HCT116 (cell line): ENCODE results near the gene USF1. TPM values are rescaled to one million over a fixed set of nuclear protein-coding genes. Genes with fewer than 3 reads are reported as not detected.
A peak's percentile ranks its signal among the peaks of the same experiment; 100 is the strongest.

Experiments
- ATAC-seq: fragments of 200-7000 bp; cut with Tn5 transposase; 2 replicates; pipeline ENCODE4 v1.9.1; 2020; ENCODE audit warnings: mild to moderate bottlenecking, moderate library complexity
- BruUV-seq: library from RNA; stranded (reverse); fragments of 400-500 nt; replicated peaks from 2 replicates; lab custom pipeline; 2021; lab: Mats Ljungman, UMichigan
- CTCF ChIA-PET: fragments of 300-600 bp; sonication (Branson Sonifier 250); formaldehyde crosslinking; loops from one replicate; lab custom pipeline; 2021; ENCODE audit warnings: antibody characterized with exemption; lab: Charles Lee
- POLR2A ChIA-PET: fragments of 300-600, 350-600 bp; sonication (Branson Sonifier 250); formaldehyde crosslinking; loops from one replicate; lab custom pipeline; 2021; ENCODE audit warnings: antibody characterized with exemption; lab: Charles Lee
- RAD21 ChIA-PET, 2 experiments: fragments of 300-600 bp; sonication (Branson Sonifier 250); formaldehyde crosslinking; loops; one replicate each; lab custom pipeline; 2023; ENCODE audit warnings: low total read pairs in 2 of 2; ENCODE audit not compliant: uncharacterized antibody in 2 of 2, unreplicated experiment in 2 of 2, low non-redundant PET in 1 of 2; lab: Charles Lee
- DNase-seq: peaks from one replicate; pipeline ENCODE4 v3.0.0-alpha.2; 2010; ENCODE audit warnings: low read depth, low spot score
- H2AFZ ChIP-seq: fragments of 200-600 bp; shearing (Covaris generic), sonication (generic); 2 replicates; pipeline ENCODE4 v1.6.1; 2017; ENCODE audit warnings: low read depth, mixed run types, mixed read lengths, antibody characterized with exemption, low read length; ENCODE audit not compliant: poor library complexity, severe bottlenecking
- H3K27ac ChIP-seq: 2 replicates; pipeline ENCODE4 v1.5.1; 2012; ENCODE audit warnings: low read depth, low read length
- H3K27me3 ChIP-seq: fragments of 200-600 bp; sonication (generic); 2 replicates; pipeline ENCODE4 v1.6.1; 2016; ENCODE audit warnings: mixed run types, low read length, mixed read lengths; ENCODE audit not compliant: insufficient read depth
- H3K36me3 ChIP-seq, 2 experiments: fragments of 200-500 bp in 1 of 2; fragments of 200-600 bp in 1 of 2; sonication (Bioruptor generic) in 1 of 2; sonication (generic) in 1 of 2; 2 replicates each; pipeline versions ENCODE4 v1.5.1 to v1.6.1; 2014 to 2016; ENCODE audit warnings: low read length in 2 of 2, inconsistent platforms in 1 of 2, mixed read lengths in 1 of 2, mixed run types in 1 of 2; ENCODE audit not compliant: insufficient read depth in 2 of 2, control insufficient read depth in 1 of 2
- H3K4me1 ChIP-seq, 2 experiments: fragments of 200-600 bp in 1 of 2; sonication (generic) in 1 of 2; 2 replicates each; pipeline versions ENCODE4 v1.5.1 to v1.6.1; 2012 to 2017; ENCODE audit warnings: low read length in 2 of 2, inconsistent platforms in 1 of 2, mild to moderate bottlenecking in 1 of 2, mixed read lengths in 1 of 2, mixed run types in 1 of 2, moderate library complexity in 1 of 2; ENCODE audit not compliant: insufficient read depth in 2 of 2, control insufficient read depth in 1 of 2
- H3K4me2 ChIP-seq: fragments of 200-600 bp; sonication (generic); 2 replicates; pipeline ENCODE4 v1.6.1; 2017; ENCODE audit warnings: mixed run types, low read length, mixed read lengths
- H3K4me3 ChIP-seq, 2 experiments: fragments of 200-600 bp in 1 of 2; sonication (generic) in 1 of 2; replicated peaks in 1 of 2; 2 replicates each; pipeline ENCODE4 v1.5.1; 2011 to 2016; ENCODE audit warnings: low read length in 2 of 2, control low read depth in 1 of 2, low read depth in 1 of 2, mild to moderate bottlenecking in 1 of 2, mixed read lengths in 1 of 2, mixed run types in 1 of 2
- H3K79me2 ChIP-seq: fragments of 200-600 bp; sonication (generic); 2 replicates; pipeline ENCODE4 v1.6.1; 2017; ENCODE audit warnings: mild to moderate bottlenecking, mixed run types, low read length, moderate library complexity, mixed read lengths; ENCODE audit not compliant: insufficient read depth
- H3K9ac ChIP-seq: fragments of 200-600 bp; sonication (generic); 2 replicates; pipeline ENCODE4 v1.6.1; 2016; ENCODE audit warnings: low read length, mixed read lengths
- H3K9me2 ChIP-seq: fragments of 200-600 bp; sonication (generic), shearing (Covaris generic); 2 replicates; pipeline ENCODE4 v1.6.1; 2017; ENCODE audit warnings: mixed run types, mild to moderate bottlenecking, moderate library complexity; ENCODE audit not compliant: insufficient read depth
- H3K9me3 ChIP-seq, 2 experiments: fragments of 200-500 bp in 1 of 2; fragments of 200-600 bp in 1 of 2; sonication (Bioruptor generic) in 1 of 2; sonication (generic) in 1 of 2; 2 replicates each; pipeline ENCODE4 v1.6.1; 2014 to 2017; ENCODE audit warnings: low read length in 2 of 2, mixed read lengths in 2 of 2, inconsistent platforms in 1 of 2, low read depth in 1 of 2, mild to moderate bottlenecking in 1 of 2, mixed run types in 1 of 2, moderate library complexity in 1 of 2; ENCODE audit not compliant: control insufficient read depth in 1 of 2, insufficient read depth in 1 of 2
- H4K20me1 ChIP-seq: fragments of 200-600 bp; sonication (generic), shearing (Covaris generic); 2 replicates; pipeline ENCODE4 v1.6.1; 2017; ENCODE audit warnings: mixed run types, mild to moderate bottlenecking, moderate library complexity; ENCODE audit not compliant: insufficient read depth
- CTCF ChIP-seq, 3 experiments: fragments of 200-600 bp in 1 of 3; sonication (generic) in 1 of 3; IDR thresholded peaks in 2 of 3; conservative IDR thresholded peaks in 1 of 3; 2 replicates each; pipeline ENCODE4 v1.5.1; 2012 to 2017; ENCODE audit warnings: low read depth in 2 of 3, low read length in 2 of 3, antibody characterized with exemption in 1 of 3, borderline replicate concordance in 1 of 3, control low read depth in 1 of 3, mild to moderate bottlenecking in 1 of 3, mixed read lengths in 1 of 3, mixed run types in 1 of 3, moderate library complexity in 1 of 3; ENCODE audit not compliant: insufficient read depth in 1 of 3
- EGR1 ChIP-seq: IDR thresholded peaks from 2 replicates; pipeline ENCODE4 v1.6.1; 2012; ENCODE audit warnings: low read depth
- POLR2AphosphoS5 ChIP-seq: IDR thresholded peaks from 2 replicates; pipeline ENCODE4 v1.6.1; 2011; ENCODE audit warnings: mild to moderate bottlenecking, low read depth, low read length, moderate library complexity
- REST ChIP-seq: IDR thresholded peaks from 2 replicates; pipeline ENCODE4 v1.6.1; 2012; ENCODE audit warnings: low read depth
- TCF7L2 ChIP-seq: IDR thresholded peaks from 2 replicates; pipeline ENCODE4 v1.7.0; 2011; ENCODE audit warnings: borderline replicate concordance, inconsistent platforms; ENCODE audit not compliant: insufficient read depth, insufficient read length; ENCODE audit errors: extremely low read depth
- ZBTB33 ChIP-seq: IDR thresholded peaks from 2 replicates; pipeline ENCODE4 v1.6.1; 2011; ENCODE audit warnings: mild to moderate bottlenecking, low read length, moderate library complexity; ENCODE audit not compliant: insufficient replicate concordance; ENCODE audit errors: extremely low read depth
- ZNF274 ChIP-seq: fragments of 200-500 bp; sonication (Bioruptor generic); IDR thresholded peaks from 2 replicates; pipeline ENCODE4 v1.6.1; 2014; ENCODE audit warnings: mild to moderate bottlenecking, low read depth, low read length, inconsistent platforms
- intact Hi-C: fragments of 100-400 bp; cut with micrococcal nuclease; formaldehyde crosslinking; loops from 2 replicates; pipeline ENCODE4 v1.10.0; 2022
- total RNA-seq: library from RNA; stranded (reverse); gene quantifications from one replicate; pipeline ENCODE4 v1.2.1, GENCODE V29; 2021; ENCODE audit not compliant: unreplicated experiment

USF1 gene
- total RNA-seq, 1 experiment from 2014 or later = 48.0 TPM

GRCh38 chr1:161047436-161048420, 2.0 kb upstream of the USF1 start:
- ChIA-PET RAD21 (no interaction called here), POLR2A (interaction anchor here (1.0 kb wide), 1 partner anchor 85 kb away, joined by 3 read pairs; the partner anchor contains the start of gene DEDD), CTCF (interaction anchor here (0.5 kb wide), 1 partner anchor 26 kb away, joined by 3 read pairs; no protein-coding TSS in a partner anchor)
- H3K27ac ChIP-seq = no peak overlapping the region
- H3K79me2 ChIP-seq = peaks cover 16% of the 10 kb centered on the region; the same call in 1 of the 2 replicates
- no peak overlapping the region for H3K4me2 ChIP-seq
- BruUV-seq = no TSS peak
- H3K4me3 ChIP-seq = no peak overlapping the region
- H3K9ac ChIP-seq = no peak overlapping the region
- intact Hi-C loops = loop anchor here (5.0 kb wide), 1 partner anchor 70 kb away; the partner anchor contains the start of genes NIT1 and PFDN2
- H3K27me3 ChIP-seq = no peaks in the 10 kb centered on the region
- DNase-seq (no peak), ATAC-seq (no peak)
- H3K9me3 ChIP-seq = peaks cover 0 to 5% of the 10 kb centered on the region in 2 experiments; a peak in 1 of 4 replicates
- TF ChIP-seq EGR1 (no peak), POLR2AphosphoS5 (0 out of 2 replicates have a peak, but pooled peaks have one; percentile 12), CTCF (IDR thresholded peaks at IDR 0.05 in 2 of 3, conservative IDR thresholded peaks at IDR 0.05 in 1 of 3; ENCODE audit: borderline replicate concordance in 1 of 3, insufficient read depth in 1 of 3, low read depth in 2 of 3, low read length in 2 of 3) (no peak), REST (no peak), ZBTB33 (no peak), ZNF274 (no peak), TCF7L2 (no peak)
- no peaks in the 10 kb centered on the region for H4K20me1 ChIP-seq
- peaks cover 5 to 20% of the 10 kb centered on the region in 2 experiments; a peak in 2 of 4 replicates for H3K4me1 ChIP-seq
- no peak overlapping the region for H2AFZ ChIP-seq
- H3K36me3 ChIP-seq = peaks cover 0 to 3% of the 10 kb centered on the region in 2 experiments; a peak in 1 of 4 replicates
- no peaks in the 10 kb centered on the region for H3K9me2 ChIP-seq
